Breast epithelium (tissue), 4 donors: ENCODE data around the gene DNMT3A. TPM values are rescaled to one million over a fixed set of nuclear protein-coding genes. Genes with fewer than 3 reads are reported as not detected.

ENCODE experiments used
- DNase-seq, 2 donors: peaks; one replicate each; pipeline ENCODE4 v3.0.0-alpha.2; 2019; ENCODE audit warnings: low spot score in 2 of 2
- H3K27ac ChIP-seq, 2 donors: fragments of 200-600 bp; sonication (generic) in 1 of 2; one replicate each; pipeline ENCODE4 v1.5.1; 2016 to 2019; ENCODE audit warnings: mild to moderate bottlenecking in 1 of 2
- H3K27me3 ChIP-seq, 2 donors: fragments of 200-600 bp; sonication (generic) in 1 of 2; one replicate each; pipeline versions ENCODE4 v1.5.1 to v1.6.0; 2017 to 2019; ENCODE audit warnings: control low read depth in 1 of 2, mild to moderate bottlenecking in 1 of 2
- H3K36me3 ChIP-seq: fragments of 200-600 bp; one replicate; pipeline ENCODE4 v1.5.1; 2019
- H3K4me1 ChIP-seq, 2 donors: fragments of 200-600 bp; sonication (generic); one replicate each; pipeline ENCODE4 v1.5.1; 2016 to 2019; ENCODE audit warnings: control low read depth in 1 of 2
- H3K4me3 ChIP-seq, 3 donors: fragments of 200-600 bp; sonication (generic); 1 replicate in 2 of 3; 2 replicates in 1 of 3; pipeline ENCODE4 v1.5.1; 2016 to 2019; ENCODE audit warnings: mild to moderate bottlenecking in 3 of 3, moderate library complexity in 2 of 3
- H3K9me3 ChIP-seq, 2 donors: fragments of 200-600 bp; sonication (generic) in 1 of 2; one replicate each; pipeline ENCODE4 v1.5.1; 2016 to 2019; ENCODE audit warnings: control low read depth in 1 of 2
- POLR2A ChIP-seq: fragments of 450-650 bp; IDR thresholded peaks from one replicate; pipeline ENCODE4 v1.6.1; 2016; ENCODE audit warnings: antibody characterized with exemption, mild to moderate bottlenecking, moderate library complexity
- POLR2AphosphoS5 ChIP-seq, 3 donors: sonication (generic); formaldehyde crosslinking; IDR thresholded peaks; one replicate each; pipeline ENCODE4 v1.6.1; 2017; ENCODE audit warnings: antibody characterized with exemption in 3 of 3
- intact Hi-C: fragments of 100-400 bp; cut with DNase I; formaldehyde crosslinking; loops from one replicate; pipeline ENCODE4 v1.15.1; 2023; ENCODE audit warnings: low total_unique reads
- total RNA-seq, 3 donors: library from RNA; depleted of rRNA; stranded (reverse); fragments of >200 nt; gene quantifications; one replicate each; pipeline ENCODE4 v1.1.0, GENCODE V29; 2016
- TF ChIP-seq, protein P1 (sequence below), 3 donors: fragments of 450-650 bp; IDR thresholded peaks; one replicate each; pipeline ENCODE4 v1.5.1; 2016 to 2017; ENCODE audit warnings: antibody characterized with exemption in 3 of 3, mild to moderate bottlenecking in 3 of 3, moderate library complexity in 3 of 3

Gene DNMT3A
- total RNA-seq, 3 donors from 2014 or later, result 8.2 to 21.7 (median 20.0) TPM

DNA sequence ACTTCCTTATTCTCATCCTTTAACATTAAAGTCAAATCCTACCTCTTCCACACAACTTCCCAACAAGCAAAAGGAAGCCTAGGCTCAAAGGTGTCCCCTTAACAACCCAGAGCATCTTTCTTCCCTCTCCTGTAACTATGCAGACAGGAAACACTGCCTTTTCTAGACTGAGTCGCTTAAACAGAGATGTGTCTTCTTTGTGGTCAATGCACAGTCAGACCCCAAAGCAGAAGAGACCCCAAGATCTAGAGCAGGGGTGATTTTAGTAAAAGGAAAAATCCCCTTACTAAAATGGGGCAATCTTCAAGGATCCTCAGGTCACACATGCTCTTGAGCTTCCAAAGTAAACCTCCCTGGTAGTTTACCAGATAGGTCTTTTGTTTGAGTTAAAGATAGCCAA, 86.8 kb downstream of the DNMT3A start:
- no peak for TF ChIP-seq POLR2A
- no peak for TF ChIP-seq POLR2AphosphoS5 (IDR thresholded peaks at IDR 0.05)
- TF ChIP-seq, protein P1, sequence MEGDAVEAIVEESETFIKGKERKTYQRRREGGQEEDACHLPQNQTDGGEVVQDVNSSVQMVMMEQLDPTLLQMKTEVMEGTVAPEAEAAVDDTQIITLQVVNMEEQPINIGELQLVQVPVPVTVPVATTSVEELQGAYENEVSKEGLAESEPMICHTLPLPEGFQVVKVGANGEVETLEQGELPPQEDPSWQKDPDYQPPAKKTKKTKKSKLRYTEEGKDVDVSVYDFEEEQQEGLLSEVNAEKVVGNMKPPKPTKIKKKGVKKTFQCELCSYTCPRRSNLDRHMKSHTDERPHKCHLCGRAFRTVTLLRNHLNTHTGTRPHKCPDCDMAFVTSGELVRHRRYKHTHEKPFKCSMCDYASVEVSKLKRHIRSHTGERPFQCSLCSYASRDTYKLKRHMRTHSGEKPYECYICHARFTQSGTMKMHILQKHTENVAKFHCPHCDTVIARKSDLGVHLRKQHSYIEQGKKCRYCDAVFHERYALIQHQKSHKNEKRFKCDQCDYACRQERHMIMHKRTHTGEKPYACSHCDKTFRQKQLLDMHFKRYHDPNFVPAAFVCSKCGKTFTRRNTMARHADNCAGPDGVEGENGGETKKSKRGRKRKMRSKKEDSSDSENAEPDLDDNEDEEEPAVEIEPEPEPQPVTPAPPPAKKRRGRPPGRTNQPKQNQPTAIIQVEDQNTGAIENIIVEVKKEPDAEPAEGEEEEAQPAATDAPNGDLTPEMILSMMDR (IDR thresholded peaks at IDR 0.05), result no peak
- H3K4me1 ChIP-seq, result peaks cover 0 to 8% of the 10 kb centered on the region in 2 donors
- H3K9me3 ChIP-seq, result no peaks in the 10 kb centered on the region
- H3K27me3 ChIP-seq, result no peaks in the 10 kb centered on the region
- H3K27ac ChIP-seq, result no peak overlapping the region
- no peaks in the 10 kb centered on the region for H3K36me3 ChIP-seq
- no peak for DNase-seq
- intact Hi-C loops, result no loop called here
- no peak overlapping the region for H3K4me3 ChIP-seq

DNA sequence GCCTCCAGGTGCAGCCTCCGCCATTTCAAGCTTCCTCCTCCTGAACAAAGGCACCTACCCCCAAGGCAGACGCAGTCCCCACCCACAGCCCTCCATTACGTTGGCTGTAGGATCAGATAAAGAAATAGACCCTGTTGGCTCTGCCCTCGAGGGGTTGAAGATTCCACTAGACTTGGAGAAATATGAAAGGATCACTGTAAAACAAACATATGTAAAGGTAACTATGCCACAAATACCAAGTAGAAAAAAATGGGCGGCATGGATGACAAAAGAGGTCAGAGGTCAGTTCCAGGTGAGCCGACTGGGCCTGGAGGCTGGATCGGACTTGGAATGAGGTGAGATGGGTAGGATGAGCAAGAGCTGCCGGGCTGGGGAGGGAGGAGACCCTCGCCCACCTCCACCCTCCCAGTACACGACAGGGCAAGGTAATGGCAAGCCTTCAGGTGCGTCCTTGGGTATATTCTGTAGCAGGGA, 88.5 kb downstream of the DNMT3A start:
- Histone ChIP-seq H3K27me3 (no peaks in the 10 kb centered on the region), H3K36me3 (no peaks in the 10 kb centered on the region), H3K9me3 (no peaks in the 10 kb centered on the region), H3K27ac (peak overlapping the region; percentile 84 to 95), H3K4me1 (peaks cover 0 to 8% of the 10 kb centered on the region in 2 donors), H3K4me3 (peak overlapping the region; percentile 63 to 90 (median 71))
- intact Hi-C loops, result no loop called here
- TF ChIP-seq POLR2A (no peak), POLR2AphosphoS5 (IDR thresholded peaks at IDR 0.05) (no peak)
- TF ChIP-seq, protein P1 (IDR thresholded peaks at IDR 0.05), result no peak
- DNase-seq, result no peak

DNA sequence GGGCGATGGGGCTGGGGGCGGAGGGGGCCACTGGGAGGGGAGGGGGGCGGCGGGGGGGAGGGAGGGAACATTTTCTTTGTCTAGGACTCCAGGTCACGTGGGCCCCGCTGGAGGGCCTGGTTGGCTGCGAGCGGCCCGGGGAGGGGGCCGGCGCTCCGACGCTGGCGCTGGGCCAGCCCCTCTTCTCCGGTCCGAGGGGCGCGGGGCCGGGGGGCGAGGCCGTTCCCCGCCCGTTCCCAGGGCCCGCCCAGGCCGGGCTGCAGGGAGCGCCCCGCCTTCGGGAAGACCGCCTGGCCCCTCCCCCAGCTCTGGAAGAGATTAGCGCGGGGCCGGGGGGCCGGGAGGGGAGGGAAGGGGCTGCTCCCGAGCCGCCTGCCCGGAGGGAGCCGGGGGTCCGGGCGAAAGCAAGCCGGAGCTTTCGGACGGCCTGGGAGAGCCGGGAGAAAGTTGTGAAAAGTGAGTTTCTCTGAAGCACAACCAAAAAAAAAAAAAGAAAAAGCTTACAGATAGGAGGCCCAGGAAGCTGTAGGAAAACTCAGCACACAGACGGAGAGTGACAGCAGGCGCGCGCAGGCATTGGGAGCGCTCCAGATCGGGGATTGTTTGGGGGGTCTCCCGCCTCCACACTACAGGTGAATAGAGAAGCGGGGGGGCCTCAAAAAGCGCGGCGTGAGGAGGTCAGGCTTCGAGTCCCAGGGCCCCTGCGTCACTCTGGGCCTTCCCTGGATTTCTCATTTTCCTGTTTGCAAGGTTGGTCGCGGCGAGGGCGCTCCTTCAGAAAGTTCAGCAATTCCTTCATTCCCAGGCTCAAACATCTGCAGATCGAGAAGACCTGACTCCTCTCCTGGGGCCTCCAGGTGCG, 89.2 kb downstream of the DNMT3A start:
- Histone ChIP-seq H3K4me3 (peak overlapping the region; percentile 63 to 90 (median 71)), H3K27me3 (no peaks in the 10 kb centered on the region), H3K9me3 (no peaks in the 10 kb centered on the region), H3K27ac (peak overlapping the region; percentile 84 to 95), H3K36me3 (no peaks in the 10 kb centered on the region), H3K4me1 (peaks cover 0 to 8% of the 10 kb centered on the region in 2 donors)
- DNase-seq, result no peak
- intact Hi-C loops, result no loop called here
- TF ChIP-seq, protein P1 (IDR thresholded peaks at IDR 0.05), result no peak
- TF ChIP-seq POLR2AphosphoS5 (IDR thresholded peaks at IDR 0.05), result no peak
- TF ChIP-seq POLR2A, result no peak

DNA sequence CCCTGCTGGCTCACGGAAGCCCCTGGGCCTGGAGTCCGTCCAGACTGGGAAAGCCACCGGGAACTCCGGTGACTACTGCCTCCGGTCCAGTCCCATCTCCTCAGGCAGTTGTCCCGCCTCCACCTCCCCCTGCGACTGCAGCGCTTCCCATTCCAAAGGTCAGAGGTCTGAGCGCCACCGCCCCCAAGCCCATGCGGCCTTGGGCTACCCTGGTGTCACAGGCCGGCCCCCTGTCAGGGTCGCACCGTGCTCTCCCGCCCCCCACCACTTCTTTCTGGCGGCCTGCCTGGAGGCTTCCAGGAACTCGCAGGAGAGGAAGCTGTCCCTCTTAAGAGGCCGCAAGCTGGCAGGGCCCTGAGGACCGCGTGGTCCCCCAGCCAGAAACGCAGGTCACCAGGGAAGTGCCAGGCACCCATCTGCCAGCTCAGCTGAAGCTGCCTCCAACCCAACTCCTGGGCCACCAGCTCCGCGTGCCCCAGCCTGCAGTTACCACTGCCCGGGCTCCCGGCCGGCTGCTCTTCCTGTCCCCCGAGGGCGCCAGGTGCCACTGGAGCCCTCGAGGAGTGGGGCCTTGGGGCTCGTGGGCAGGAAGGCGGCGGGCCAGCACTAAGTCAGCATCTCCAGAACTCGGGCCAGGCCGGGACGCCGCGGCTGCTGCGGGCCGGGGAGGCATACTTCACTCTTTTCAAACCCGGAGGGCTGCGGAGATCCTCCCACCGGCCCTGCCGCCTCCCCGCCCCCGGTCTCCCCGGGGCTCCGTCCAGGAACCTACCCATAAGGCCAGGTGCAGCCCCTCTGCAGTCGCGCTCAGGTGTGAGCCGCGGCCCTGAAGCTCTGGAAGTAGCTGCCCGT, 90.1 kb downstream of the DNMT3A start:
- no peak for TF ChIP-seq POLR2AphosphoS5 (IDR thresholded peaks at IDR 0.05)
- TF ChIP-seq, protein P1 (IDR thresholded peaks at IDR 0.05), result no peak
- no peak for TF ChIP-seq POLR2A
- peak in 1 of 2 donors; percentile 44 for DNase-seq
- Histone ChIP-seq H3K36me3 (peaks cover 5% of the 10 kb centered on the region), H3K4me1 (peaks cover 0 to 8% of the 10 kb centered on the region in 2 donors), H3K9me3 (no peaks in the 10 kb centered on the region), H3K4me3 (peak overlapping the region; percentile 63 to 90 (median 71)), H3K27me3 (no peaks in the 10 kb centered on the region), H3K27ac (peak overlapping the region; percentile 84 to 95)
- intact Hi-C loops, result no loop called here
